K562 (cell line): ENCODE results near the gene NRXN3. TPM values are rescaled to one million over a fixed set of nuclear protein-coding genes. Genes with fewer than 3 reads are reported as not detected.

ENCODE experiments used
- ATAC-seq: fragments of 200-7000 bp; cut with Tn5 transposase; 3 replicates; pipeline ENCODE4 v1.9.1; 2020; ENCODE audit warnings: moderate library complexity
- BruUV-seq: library from RNA; stranded (reverse); fragments of 400-500 nt; replicated peaks from 2 replicates; lab custom pipeline; 2021; lab: Mats Ljungman, UMichigan
- CTCF ChIA-PET: fragments of 300-600 bp; formaldehyde crosslinking; extraction: SDS; loops from one replicate; lab custom pipeline; 2021; ENCODE audit warnings: low intra/inter-chr PET ratio; lab: Yijun Ruan, JAX
- POLR2A ChIA-PET: fragments of 300-600, 350-650 bp; sonication (Branson Sonifier 250); formaldehyde crosslinking; extraction: SDS; loops from one replicate; lab custom pipeline; 2021; ENCODE audit warnings: antibody characterized with exemption, inconsistent platforms; lab: Yijun Ruan, JAX
- DNase-seq, 4 experiments: peaks; one replicate each; pipeline versions ENCODE4 v3.0.0 to v3.0.0-alpha.2; 2011 to 2018; ENCODE audit warnings: low spot score in 3 of 4, mixed read lengths in 3 of 4; ENCODE audit errors: extremely low read depth in 1 of 4
- FAIRE-seq: peaks from 2 replicates; lab custom pipeline; 2011; peaks lifted over from hg19 to GRCh38; lab: Jason Lieb, UNC
- H2AFZ ChIP-seq: 2 replicates; pipeline ENCODE4 v1.6.0; 2011; ENCODE audit warnings: low read depth, low read length, control low read depth, inconsistent platforms
- H3K27ac ChIP-seq: fragments of 200-600 bp; 3 replicates; pipeline ENCODE4 v1.8.0; 2011; ENCODE audit warnings: low read depth, mild to moderate bottlenecking, control low read depth, inconsistent platforms, low read length, moderate library complexity, mixed read lengths; ENCODE audit errors: extremely low read depth
- H3K27me3 ChIP-seq, 2 experiments: fragments of 300-600 bp in 1 of 2; 2 replicates in 1 of 2; 3 replicates in 1 of 2; pipeline versions ENCODE4 v1.6.0 to v1.8.0; 2011; ENCODE audit warnings: inconsistent platforms in 2 of 2, low read length in 2 of 2, mild to moderate bottlenecking in 1 of 2, mixed read lengths in 1 of 2, moderate library complexity in 1 of 2; ENCODE audit not compliant: control insufficient read depth in 2 of 2, insufficient read depth in 2 of 2
- H3K36me3 ChIP-seq: fragments of 300-600 bp; 3 replicates; pipeline ENCODE4 v1.8.0; 2011; ENCODE audit warnings: mild to moderate bottlenecking, low read length, inconsistent platforms; ENCODE audit not compliant: control insufficient read depth, insufficient read depth
- H3K4me1 ChIP-seq, 2 experiments: fragments of 200-600 bp in 1 of 2; replicated peaks in 1 of 2; 2 replicates in 1 of 2; 3 replicates in 1 of 2; pipeline versions ENCODE4 v1.5.1 to v1.8.0; 2011; ENCODE audit warnings: inconsistent platforms in 2 of 2, low read length in 2 of 2, mild to moderate bottlenecking in 1 of 2, mixed read lengths in 1 of 2, moderate library complexity in 1 of 2; ENCODE audit not compliant: control insufficient read depth in 2 of 2, insufficient read depth in 2 of 2
- H3K4me2 ChIP-seq: 2 replicates; pipeline ENCODE4 v1.6.1; 2011; ENCODE audit warnings: low read length, control low read depth, inconsistent platforms, mixed read lengths; ENCODE audit not compliant: insufficient read depth
- H3K4me3 ChIP-seq: fragments of 200-600 bp; sonication (generic), shearing (Covaris generic); 2 replicates; pipeline ENCODE4 v1.5.1; 2016; ENCODE audit warnings: control low read depth, inconsistent platforms
- H3K79me2 ChIP-seq: fragments of 200-600 bp; 3 replicates; pipeline ENCODE4 v1.8.0; 2011; ENCODE audit warnings: low read length, inconsistent platforms; ENCODE audit not compliant: control insufficient read depth, insufficient read depth
- H3K9ac ChIP-seq, 2 experiments: 2 replicates each; pipeline versions ENCODE4 v1.6.0 to v1.6.1; 2011; ENCODE audit warnings: low read depth in 2 of 2, low read length in 2 of 2, control low read depth in 1 of 2, inconsistent platforms in 1 of 2, mild to moderate bottlenecking in 1 of 2, mixed read lengths in 1 of 2; ENCODE audit not compliant: insufficient read depth in 1 of 2
- H3K9me1 ChIP-seq: one replicate; pipeline ENCODE4 v1.6.0; 2011; ENCODE audit warnings: inconsistent platforms, mild to moderate bottlenecking, low read length, moderate library complexity; ENCODE audit not compliant: control insufficient read depth, insufficient read depth
- H3K9me3 ChIP-seq: replicated peaks from 2 replicates; pipeline ENCODE4 v1.5.1; 2011; ENCODE audit warnings: low read depth, low read length, inconsistent platforms; ENCODE audit not compliant: control insufficient read depth, insufficient read depth
- H4K20me1 ChIP-seq: replicated peaks from 2 replicates; pipeline ENCODE4 v1.6.1; 2011; ENCODE audit warnings: low read length, inconsistent platforms, mixed read lengths; ENCODE audit not compliant: control insufficient read depth, insufficient read depth
- ESRRA ChIP-seq: fragments of 450-650 bp; IDR thresholded peaks from 2 replicates; pipeline ENCODE4 v1.6.1; 2014; ENCODE audit warnings: low read depth, mild to moderate bottlenecking, moderate library complexity, borderline replicate concordance
- FOXK2 ChIP-seq, 2 experiments: fragments of 450-650 bp; IDR thresholded peaks in 1 of 2; conservative IDR thresholded peaks in 1 of 2; 2 replicates each; pipeline ENCODE4 v1.6.1; 2016; ENCODE audit warnings: low read depth in 2 of 2, mild to moderate bottlenecking in 1 of 2
- OTX1 ChIP-seq: fragments of 450-650 bp; formaldehyde crosslinking; IDR thresholded peaks from 2 replicates; pipeline ENCODE4 v1.4.0; 2022; ENCODE audit warnings: mild to moderate bottlenecking
- PKNOX1 ChIP-seq: fragments of 450-650 bp; IDR thresholded peaks from 2 replicates; pipeline ENCODE4 v1.6.1; 2016
- RAD51 ChIP-seq: fragments of 450-650 bp; IDR thresholded peaks from 2 replicates; pipeline ENCODE4 v1.7.1; 2016; ENCODE audit warnings: low read depth, mild to moderate bottlenecking, borderline replicate concordance
- TFE3 ChIP-seq: fragments of 450-650 bp; formaldehyde crosslinking; IDR thresholded peaks from 2 replicates; pipeline ENCODE4 v1.4.0; 2020; ENCODE audit warnings: mild to moderate bottlenecking, mixed read lengths
- ZBTB34 ChIP-seq: fragments of 250-450 bp; sonication (Bioruptor Pico); IDR thresholded peaks from 2 replicates; pipeline ENCODE4 v1.8.0; 2021; ENCODE audit warnings: mild to moderate bottlenecking, moderate library complexity
- WGBS: fragments of 100-300 bp; shearing (Covaris generic); methylation state at CpG from one replicate; pipeline ENCODE4 v1.1.6; 2016; ENCODE audit warnings: low coverage, mixed read lengths; ENCODE audit not compliant: insufficient coverage; ENCODE audit errors: missing lambda C conversion rate; 5-methylcytosine and 5-hydroxymethylcytosine counted together
- in situ Hi-C: fragments of 300-500 bp; cut with MboI; formaldehyde crosslinking; loops from 4 replicates; pipeline ENCODE4 v1.15.0; 2018; ENCODE audit warnings: inconsistent platforms, mixed read lengths
- intact Hi-C: fragments of 100-400 bp; cut with micrococcal nuclease; formaldehyde crosslinking; loops from 2 replicates; pipeline ENCODE4 v1.14.2; 2022
- polyA plus RNA-seq, 8 experiments: library from polyadenylated mRNA; depleted of rRNA in 4 of 8; stranded (reverse) in 5 of 8; unstranded in 3 of 8; fragments of >200 nt; fragmentation: Nextera tagmentation in 2 of 8; fragmentation: Illumina TruSeq in 1 of 8; extraction: Ambion mirVana in 2 of 8; extraction: Trizol in 1 of 8; gene quantifications; 2 replicates each; pipeline versions ENCODE4 v1.2.1 to v1.2.3, GENCODE V29; 2011 to 2014; ENCODE audit warnings: inconsistent platforms in 1 of 8, missing spikeins in 1 of 8
- total RNA-seq, 7 experiments: library from RNA; depleted of rRNA in 6 of 7; stranded (reverse); fragments of >200 nt in 6 of 7; fragmentation: Illumina TruSeq in 2 of 7; extraction: Trizol in 2 of 7; gene quantifications; 2 replicates each; pipeline versions ENCODE4 v1.2.1 to v1.2.3, GENCODE V29; 2011 to 2021; ENCODE audit warnings: low replicate concordance in 1 of 7

NRXN3 gene
- total and polyA plus RNA-seq, 9 of the 15 experiments (the other 6 are each of a cell fraction or from before 2014, with no cell fraction given), result 0.09 TPM; not detected in 8

- 0% methylated on average over 4 of the region's 4 CpGs for WGBS
- Histone ChIP-seq H3K4me3 (no peak overlapping the region), H3K9ac (no peak overlapping the region), H3K9me3 (no peaks in the 10 kb centered on the region), H3K9me1 (no peaks in the 10 kb centered on the region), H3K4me1 (no peaks in the 10 kb centered on the region), H4K20me1 (no peaks in the 10 kb centered on the region), H3K27ac (no peak overlapping the region), H2AFZ (no peak overlapping the region), H3K27me3 (no peaks in the 10 kb centered on the region), H3K79me2 (no peaks in the 10 kb centered on the region), H3K36me3 (no peaks in the 10 kb centered on the region), H3K4me2 (no peak overlapping the region)
- FAIRE-seq, result no peak
- CTCF ChIA-PET, result no interaction called here
- no peak for ATAC-seq
- POLR2A ChIA-PET, result no interaction called here
- intact Hi-C loops (no loop called here), in situ Hi-C loops (no loop called here)
- BruUV-seq, result no TSS peak
- TF ChIP-seq RAD51 (peak; percentile 19; the same call in 1 of the 2 replicates), OTX1 (CRISPR knock-in tag) (no peak), ESRRA (peak; percentile 97), FOXK2 (conservative IDR thresholded peaks at IDR 0.05 in 1 of 2, IDR thresholded peaks at IDR 0.05 in 1 of 2; ENCODE audit: low read depth in 2 of 2) (no peak), TFE3 (CRISPR knock-in tag) (peak; percentile 33; the same call in 1 of the 2 replicates), ZBTB34 (CRISPR knock-in tag) (no peak), PKNOX1 (peak; percentile 22; the same call in 1 of the 2 replicates)
- no peak for DNase-seq
These were observed 439.0 kb downstream of the NRXN3 start for GRCh38 chr14:78608998-78609787.
